HG02571 (cell line): ENCODE data around the gene PLCD3.
"Not testable (repeated sequence)": the region's sequence is repeated elsewhere in the genome, so short reads cannot be mapped to it uniquely, and the experiment has no call there.

Source experiments
- ATAC-seq: cut with Tn5 transposase; IDR thresholded peaks from one replicate; pipeline ENCODE4 v1.9.1; 2021; ENCODE audit warnings: mild to moderate bottlenecking, moderate library complexity; ENCODE audit not compliant: unreplicated experiment

The PLCD3 gene

GRCh38 chr17:45135978-45136791 lies 3.9 kb upstream of the PLCD3 start:
- no peak for ATAC-seq

DNA sequence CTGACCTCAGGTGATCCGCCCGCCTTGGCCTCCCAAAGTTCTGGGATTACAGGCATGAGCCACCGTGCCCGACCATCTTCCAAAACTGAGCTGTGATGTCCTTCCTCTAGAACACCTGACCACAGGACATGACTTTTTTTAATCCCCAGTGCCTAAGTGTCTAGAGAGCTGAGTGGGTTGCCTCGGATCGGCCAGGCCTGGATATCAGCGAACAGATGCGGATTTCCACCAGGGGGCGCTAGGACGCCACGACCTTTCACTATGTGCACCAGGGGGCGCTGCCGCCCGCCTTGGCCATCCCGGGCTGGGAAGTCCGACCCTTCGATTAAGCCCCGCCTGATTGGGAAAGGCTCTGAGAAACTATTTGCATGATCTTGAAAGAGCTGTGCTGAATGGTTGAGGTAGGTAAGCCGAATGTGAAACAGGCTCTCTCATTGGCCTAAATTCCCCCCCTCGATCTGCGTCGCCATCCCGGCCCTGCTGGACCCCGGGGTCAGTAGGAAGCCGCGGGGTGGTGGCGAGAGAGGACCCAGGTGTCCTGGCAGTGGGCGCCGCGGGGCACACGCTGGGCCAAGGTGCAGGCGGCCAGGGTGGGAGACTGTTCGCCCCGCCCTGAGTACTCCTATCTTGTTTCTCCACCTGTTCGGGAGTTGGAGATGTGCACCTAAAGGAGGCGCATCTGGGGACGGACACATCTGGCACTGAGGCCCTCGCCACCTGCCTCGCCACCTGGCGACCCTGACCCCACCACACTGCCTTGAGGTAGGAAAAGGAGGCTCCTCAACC lies 3.1 kb upstream of the PLCD3 start, which contains the start of gene ACBD4:
TSS of gene ACBD4 (plus strand) at position 496 of the 786 bp plus-strand sequence. CDS start 458 bp downstream, outside the sequence.
- peak; percentile 65 for ATAC-seq

- peak; percentile 34 for ATAC-seq
Observed at GRCh38 chr17:45132572-45133463, 503 bp upstream of the PLCD3 start.

DNA sequence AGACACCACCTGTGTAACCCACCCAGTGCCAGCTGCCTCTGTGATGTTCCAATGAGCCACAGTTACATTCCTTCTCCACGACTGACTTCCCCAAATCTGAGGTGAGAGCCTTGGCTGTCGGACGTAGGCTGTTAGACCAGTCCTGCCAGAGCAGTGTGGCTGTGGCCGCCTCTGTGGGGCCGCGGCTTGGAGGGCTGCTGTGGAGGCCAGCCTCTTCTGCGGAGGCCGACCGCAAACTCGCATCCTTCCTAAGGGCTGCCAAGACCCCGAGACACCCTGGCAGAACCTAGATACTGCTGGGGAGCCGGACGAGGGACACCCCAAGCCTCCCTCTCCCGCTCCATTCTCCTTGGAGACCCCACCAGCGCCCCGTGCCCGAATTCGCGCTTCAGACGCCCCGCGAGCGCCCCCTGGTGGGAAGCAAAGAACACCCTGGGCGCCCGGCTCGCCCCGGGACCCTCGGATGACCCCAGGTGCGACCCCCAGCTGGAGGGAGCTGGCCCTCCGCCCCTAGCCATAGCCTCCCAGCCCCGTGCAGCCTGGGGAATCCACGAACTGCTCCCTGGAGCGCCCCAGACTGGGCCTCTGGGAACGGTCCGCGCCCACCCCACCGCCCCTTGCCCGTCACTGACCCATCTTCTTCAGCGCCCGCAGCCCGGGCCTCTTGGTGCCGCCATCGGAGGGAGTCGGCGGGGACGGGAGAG lies 547 bp downstream of the PLCD3 start:
- no peak for ATAC-seq

DNA sequence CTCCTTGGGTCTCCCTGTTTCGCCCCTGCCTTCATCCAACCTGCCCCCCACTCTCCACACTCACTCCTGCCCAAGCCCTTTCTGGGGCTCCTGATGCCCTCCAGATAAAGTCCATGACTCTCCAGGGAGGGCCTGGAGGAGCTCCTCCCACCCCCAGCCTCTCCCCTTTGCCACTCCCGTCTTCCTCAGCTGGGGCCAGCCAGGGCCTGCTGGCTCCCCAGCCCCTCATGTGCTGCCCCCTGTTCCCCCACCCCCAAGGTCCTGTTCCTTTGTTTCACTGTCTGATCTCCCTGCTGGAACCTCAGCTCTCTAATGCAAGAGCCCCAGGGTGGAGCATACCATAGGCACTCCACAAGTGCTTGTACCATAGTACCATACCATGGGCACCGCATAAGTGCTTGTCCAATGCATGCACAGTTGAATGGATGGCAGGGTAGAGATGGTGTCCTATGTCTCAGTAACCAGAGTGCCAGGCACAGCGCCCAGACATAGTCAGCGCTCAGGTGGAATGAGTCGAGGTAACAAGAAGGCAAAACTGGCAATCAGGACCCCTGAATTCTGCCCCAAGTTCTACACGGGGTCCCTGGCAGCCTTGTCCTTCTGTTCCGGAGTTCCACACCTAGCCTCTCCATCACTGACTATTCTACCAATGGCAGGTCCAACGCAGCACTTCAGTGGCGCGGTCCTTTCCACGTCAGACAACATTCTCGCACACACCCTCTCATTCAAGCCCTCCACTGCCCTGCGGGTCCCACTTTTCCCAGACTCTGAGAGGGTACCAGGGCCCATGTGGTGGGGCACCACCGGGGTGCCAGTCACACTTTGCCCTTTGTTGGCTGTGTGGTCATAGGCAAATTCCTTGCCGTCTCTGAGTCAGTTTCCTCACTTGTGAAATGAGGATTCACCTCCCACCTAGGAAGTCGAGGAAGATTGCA lies 1.4 kb downstream of the PLCD3 start:
- no peak for ATAC-seq

GRCh38 chr17:45129940-45130680 lies 2.2 kb downstream of the PLCD3 start:
- ATAC-seq: no peak

DNA sequence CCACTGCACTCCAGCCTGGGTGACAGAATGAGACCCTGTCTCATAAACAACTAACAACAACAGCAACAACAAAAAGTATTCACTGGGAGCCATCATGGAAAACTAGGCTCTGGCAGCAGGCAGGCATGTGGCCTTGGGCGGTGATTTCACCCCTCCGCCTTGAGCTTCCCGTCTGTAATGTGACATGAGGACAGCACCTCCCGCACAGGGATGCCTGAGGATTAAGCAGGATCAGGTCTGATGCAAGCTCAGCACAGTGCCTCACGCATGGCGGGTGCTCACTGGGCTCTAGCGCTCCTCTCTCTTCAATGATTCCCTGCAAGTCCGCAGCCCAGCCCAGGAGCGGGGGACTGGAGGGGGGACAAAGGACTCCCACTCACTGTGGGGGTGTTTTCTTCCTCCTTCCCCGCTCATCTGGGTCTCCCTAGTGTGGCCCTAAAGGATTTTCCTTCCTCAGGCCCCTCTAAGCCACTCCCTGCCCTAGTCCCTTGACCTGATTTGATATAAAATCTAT lies 2.8 kb downstream of the PLCD3 start:
- ATAC-seq: no peak

GRCh38 chr17:45128989-45129388 lies 3.3 kb downstream of the PLCD3 start:
- ATAC-seq: no peak

DNA sequence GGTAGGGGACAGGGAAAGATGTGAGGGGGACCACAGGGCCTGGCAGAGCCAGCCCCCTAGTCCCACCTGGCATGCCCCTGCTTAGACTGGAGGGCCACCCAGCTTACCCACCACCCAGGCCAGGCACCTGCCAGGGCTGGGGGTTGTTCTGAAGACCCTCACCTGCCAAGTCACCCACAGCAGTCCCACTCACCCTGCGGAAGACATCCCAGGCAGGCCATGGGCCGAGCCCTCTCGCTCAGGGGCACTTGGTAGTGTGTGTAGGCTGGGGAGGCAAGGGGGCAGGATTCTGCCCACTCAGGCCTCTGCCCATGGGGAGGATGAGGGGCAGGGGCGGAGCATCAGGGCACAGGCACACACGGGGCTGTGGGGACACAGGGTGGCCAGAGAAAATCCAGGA lies 4.0 kb downstream of the PLCD3 start:
- no peak for ATAC-seq

DNA sequence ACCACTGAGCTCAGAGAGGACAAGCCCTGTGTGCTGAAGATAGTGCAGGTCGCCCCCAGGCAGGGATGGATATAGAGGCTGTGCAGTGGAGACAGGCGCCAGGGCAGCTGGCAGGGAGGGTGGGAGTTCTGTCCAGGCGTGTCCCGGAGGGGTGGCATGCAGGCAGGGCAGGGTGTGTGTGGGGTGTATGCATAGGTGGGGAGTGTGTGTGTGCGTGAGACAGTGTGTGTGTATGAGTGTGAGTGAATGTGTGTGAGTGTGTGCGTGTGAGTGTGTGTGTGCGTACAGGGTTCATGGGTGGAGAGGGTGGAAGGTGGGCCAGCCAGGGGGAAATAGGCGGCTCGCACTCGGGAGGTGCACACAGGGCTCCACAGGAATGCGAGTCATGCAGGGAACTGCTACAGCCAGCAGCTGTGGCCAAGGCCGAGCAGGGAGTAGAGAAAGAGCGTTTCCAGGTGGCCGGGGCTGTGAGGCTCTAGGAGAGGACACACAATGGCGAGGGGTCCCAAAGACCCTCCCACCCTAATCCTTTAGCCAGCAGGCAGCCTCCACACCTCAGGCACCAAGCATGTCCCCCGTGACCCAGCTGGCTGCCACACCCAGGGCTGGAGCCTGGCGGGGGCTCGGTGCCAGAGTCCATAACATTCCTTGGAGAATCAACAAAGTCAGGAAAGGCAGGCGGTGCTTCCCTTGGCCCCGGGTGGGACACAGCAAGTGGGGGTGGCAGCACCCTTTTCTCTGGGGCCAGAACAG lies 4.6 kb downstream of the PLCD3 start:
- ATAC-seq: no peak

DNA sequence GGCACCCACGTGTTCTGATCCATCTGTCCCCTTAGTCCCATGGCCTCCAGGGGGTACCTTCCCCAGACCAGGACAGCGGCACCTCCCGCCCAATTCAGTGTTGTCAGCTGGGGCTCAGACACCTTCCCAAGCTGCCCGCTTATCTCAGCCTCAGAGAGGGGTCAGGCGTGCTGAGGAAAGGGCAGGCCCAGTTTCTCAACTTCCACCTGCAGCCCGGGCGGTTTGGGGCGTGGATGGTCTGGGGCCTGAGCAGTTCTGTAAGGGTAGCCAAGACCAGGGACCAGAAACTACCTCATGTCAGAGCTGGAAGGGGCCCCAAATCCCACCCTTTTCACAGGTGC lies 5.1 kb downstream of the PLCD3 start:
- no peak for ATAC-seq

DNA sequence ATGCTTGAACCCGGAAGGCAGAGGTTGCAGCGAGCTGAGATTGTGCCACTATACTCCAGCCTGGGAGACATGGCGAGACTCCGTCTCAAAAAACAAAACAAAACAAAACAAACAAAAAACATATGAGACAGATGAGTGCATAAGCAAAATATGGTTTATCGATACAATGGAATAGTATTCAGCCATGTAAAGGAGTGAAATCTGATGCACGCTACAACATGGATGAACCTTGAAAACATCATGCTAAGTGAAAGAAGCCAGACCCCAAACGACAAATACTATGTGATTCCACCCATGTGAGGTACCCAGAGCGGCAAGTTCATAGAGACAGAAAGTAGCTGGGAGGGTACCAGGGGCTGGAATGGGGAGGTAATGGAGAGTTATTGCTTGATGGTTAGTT lies 6.8 kb downstream of the PLCD3 start:
- ATAC-seq: no peak

DNA sequence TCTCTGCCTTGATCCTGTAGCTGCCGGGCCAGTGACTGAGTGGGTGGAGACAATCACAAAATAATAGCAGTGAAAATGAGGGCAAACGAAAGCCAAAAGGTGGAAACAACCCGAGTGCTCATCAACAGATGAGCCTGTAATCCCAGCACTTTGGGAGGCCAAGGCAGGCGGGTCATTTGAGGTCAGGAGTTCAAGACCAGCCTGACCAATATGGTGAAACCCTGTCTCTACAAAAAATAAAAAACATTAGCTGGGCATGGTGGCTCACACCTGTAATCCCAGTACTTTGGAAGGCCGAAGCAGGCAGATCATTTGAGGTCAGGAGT lies 7.6 kb downstream of the PLCD3 start:
- not testable (repeated sequence) for ATAC-seq

GRCh38 chr17:45123930-45124796 lies 8.2 kb downstream of the PLCD3 start:
- ATAC-seq: no peak

DNA sequence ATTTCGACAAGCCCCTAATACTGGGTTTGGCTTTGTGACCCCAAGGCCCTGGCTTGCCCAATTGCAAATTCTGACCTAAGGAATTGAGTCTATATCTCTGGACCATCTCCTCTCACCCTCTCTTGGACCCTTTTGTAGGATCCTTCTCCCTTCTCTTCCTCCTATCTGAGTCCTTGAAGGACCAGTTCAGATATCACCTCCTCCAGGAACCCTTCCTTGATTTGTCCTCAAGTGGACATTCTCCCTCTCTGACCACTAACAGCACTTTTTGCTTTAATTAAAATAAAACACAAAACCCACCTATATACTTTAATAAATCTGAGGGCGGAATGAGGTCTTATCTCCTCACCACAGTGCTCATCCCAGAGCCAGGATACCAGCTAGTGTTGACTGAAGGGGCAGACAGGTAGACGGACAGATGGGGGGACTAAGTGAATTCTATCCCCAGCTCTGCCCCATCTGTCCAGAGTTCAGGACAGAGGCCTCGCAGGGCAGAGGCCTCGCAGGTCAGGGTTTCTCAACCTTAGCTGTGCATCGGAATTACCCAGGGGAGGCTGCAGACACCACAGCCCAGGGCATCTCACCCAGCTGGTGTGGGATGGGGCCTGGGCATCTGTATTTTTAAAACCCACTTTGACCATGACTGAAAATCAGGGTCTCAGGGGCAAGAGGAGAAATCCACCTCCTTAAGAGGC lies 9.1 kb downstream of the PLCD3 start:
- ATAC-seq: no peak

DNA sequence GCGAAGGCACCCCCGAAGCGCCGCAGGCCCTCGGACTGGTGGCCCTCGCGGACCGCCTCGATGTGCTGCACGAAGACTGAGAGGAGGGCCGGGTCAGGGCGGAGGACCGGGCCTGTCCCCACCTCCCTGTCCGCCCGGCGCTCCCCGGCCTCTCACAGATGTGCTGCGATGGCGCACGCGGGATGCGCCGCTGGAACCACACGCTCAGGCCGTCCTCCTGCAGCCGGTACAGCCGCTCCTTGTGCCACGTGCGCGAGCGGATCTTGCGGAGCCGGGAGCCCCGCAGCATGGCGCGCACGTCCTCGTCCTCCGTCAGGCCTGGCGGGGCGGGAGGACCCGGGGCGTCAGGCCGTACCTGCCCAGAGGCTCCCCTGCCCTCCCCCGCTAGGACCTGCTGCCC lies 11.3 kb downstream of the PLCD3 start:
- ATAC-seq: no peak
